Stimulated activated CD8-positive, alpha-beta memory T cell treated with anti-CD3 and anti-CD28 coated beads, Interleukin-15, amount 100 ng/mL, for 1 hour (primary cell): ENCODE results near the gene VEZF1.

Source experiments
- DNase-seq: peaks from one replicate; pipeline ENCODE4 v3.0.0-alpha.2; 2020; ENCODE audit warnings: low read depth

Gene VEZF1

GRCh38 chr17:57928928-57929327, 59.1 kb downstream of the VEZF1 start:
- no peak for DNase-seq

GRCh38 chr17:57927048-57927723, 60.9 kb downstream of the VEZF1 start:
- no peak for DNase-seq

GRCh38 chr17:57926723-57927047, 61.4 kb downstream of the VEZF1 start:
- no peak for DNase-seq

GRCh38 chr17:57925361-57925990, 62.6 kb downstream of the VEZF1 start:
- no peak for DNase-seq

- DNase-seq = no peak
These were observed 63.4 kb downstream of the VEZF1 start for GRCh38 chr17:57924677-57925076.
